Epithelial cell of esophagus (primary cell): ENCODE measurements around the gene LIN28A.

Source experiments
- DNase-seq: peaks from one replicate; pipeline ENCODE4 v3.0.0; 2010; ENCODE audit warnings: low read depth
- H3K4me3 ChIP-seq: 2 replicates; pipeline ENCODE4 v1.5.1; 2011; ENCODE audit warnings: mild to moderate bottlenecking, low read length, control low read depth
- CTCF ChIP-seq: IDR thresholded peaks from 2 replicates; pipeline ENCODE4 v1.5.1; 2011; ENCODE audit warnings: low read depth, mild to moderate bottlenecking, low read length, control low read depth, inconsistent platforms; ENCODE audit not compliant: insufficient read depth; ENCODE audit errors: missing control alignments

LIN28A gene

GRCh38 chr1:26459573-26460031 is 49.0 kb downstream of the LIN28A start:
- no peak overlapping the region for H3K4me3 ChIP-seq
- no peak for TF ChIP-seq CTCF
- DNase-seq = no peak

GRCh38 chr1:26468911-26469310 is 58.3 kb downstream of the LIN28A start:
- no peak overlapping the region for H3K4me3 ChIP-seq
- DNase-seq = peak; percentile 43
- TF ChIP-seq CTCF = no peak

GRCh38 chr1:26469558-26469957 is 58.9 kb downstream of the LIN28A start:
- no peak for DNase-seq
- H3K4me3 ChIP-seq = no peak overlapping the region
- no peak for TF ChIP-seq CTCF

- peak; percentile 71 for DNase-seq
- H3K4me3 ChIP-seq = peak overlapping the region; percentile 76
- no peak for TF ChIP-seq CTCF
Observed at GRCh38 chr1:26470878-26471497, 60.4 kb downstream of the LIN28A start.

GRCh38 chr1:26471498-26472319 is 61.1 kb downstream of the LIN28A start:
- no peak for TF ChIP-seq CTCF
- H3K4me3 ChIP-seq = peak overlapping the region; percentile 76
- peak; percentile 59 for DNase-seq

GRCh38 chr1:26472320-26472900 is 61.8 kb downstream of the LIN28A start, which contains the start of gene HMGN2:
HMGN2 (plus strand) TSS chr1:26472440; CDS start chr1:26472613, 173 bp downstream.
- no peak for TF ChIP-seq CTCF
- peak; percentile 77 for DNase-seq
- peak within 1 kb of the TSS; percentile 76 for H3K4me3 ChIP-seq
